Aorta (tissue), 5 donors: Measurements from ENCODE around the gene TPH1. TPM values are rescaled to one million over a fixed set of nuclear protein-coding genes. Genes with fewer than 3 reads are reported as not detected.
"Not testable (repeated sequence)": the region's sequence is repeated elsewhere in the genome, so short reads cannot be mapped to it uniquely, and the experiment has no call there.

ENCODE experiments used
- ATAC-seq: fragments of 200-7000 bp; cut with Tn5 transposase; one replicate; pipeline ENCODE4 v1.9.1; 2022; ENCODE audit warnings: moderate library complexity; ENCODE audit not compliant: low FRiP score
- DNase-seq, 2 donors: peaks; one replicate each; pipeline ENCODE4 v3.0.0-alpha.2; 2020
- H3K27ac ChIP-seq, 2 donors: one replicate each; pipeline ENCODE4 v1.5.1; 2013; ENCODE audit warnings: low read length in 2 of 2, mild to moderate bottlenecking in 2 of 2, moderate library complexity in 2 of 2, control low read depth in 1 of 2, inconsistent platforms in 1 of 2, low read depth in 1 of 2
- H3K27me3 ChIP-seq, 2 donors: one replicate each; pipeline ENCODE4 v1.6.1; 2013; ENCODE audit warnings: control low read depth in 1 of 2, low read length in 1 of 2, mild to moderate bottlenecking in 1 of 2, moderate library complexity in 1 of 2; ENCODE audit not compliant: insufficient read depth in 2 of 2, control insufficient read depth in 1 of 2
- H3K36me3 ChIP-seq, 2 donors: one replicate each; pipeline ENCODE4 v1.6.1; 2013; ENCODE audit warnings: control low read depth in 1 of 2, low read length in 1 of 2, mild to moderate bottlenecking in 1 of 2; ENCODE audit not compliant: insufficient read depth in 2 of 2, control insufficient read depth in 1 of 2
- H3K4me1 ChIP-seq, 2 donors: one replicate each; pipeline ENCODE4 v1.6.1; 2013; ENCODE audit warnings: low read length in 2 of 2, control low read depth in 1 of 2, mild to moderate bottlenecking in 1 of 2, moderate library complexity in 1 of 2; ENCODE audit not compliant: insufficient read depth in 2 of 2, control insufficient read depth in 1 of 2
- H3K4me3 ChIP-seq, 2 donors: one replicate each; pipeline ENCODE4 v1.5.1; 2013; ENCODE audit warnings: low read length in 2 of 2, control low read depth in 1 of 2, mild to moderate bottlenecking in 1 of 2
- H3K9me3 ChIP-seq: one replicate; pipeline ENCODE4 v1.6.1; 2013; ENCODE audit warnings: mild to moderate bottlenecking, low read length; ENCODE audit not compliant: control insufficient read depth
- WGBS, 2 donors: extraction: QIAGEN DNeasy Blood & Tissue Kit; methylation state at CpG; one replicate each; pipeline ENCODE4 v1.1.7; 2013; 5-methylcytosine and 5-hydroxymethylcytosine counted together
- intact Hi-C, 2 donors: fragments of 100-400 bp; cut with DNase I; formaldehyde crosslinking; loops; one replicate each; pipeline versions ENCODE4 v1.14.2 to v1.15.0; 2022
- polyA plus RNA-seq, 2 donors: library from polyadenylated mRNA; stranded (reverse); fragments of 200-250 nt; gene quantifications; one replicate each; pipeline ENCODE4 v1.2.3, GENCODE V29; 2013
- total RNA-seq, 2 donors: library from RNA; stranded (reverse); fragmentation: NEBNext Ultra II Directional; extraction: Animal tissue kit (Norgen Biotek cat#: 25700); gene quantifications; one replicate each; pipeline ENCODE4 v1.2.1, GENCODE V29; 2021
- donor health status: healthy with polysubstance abuse.
- donor health status: Bipolar disorder and iron deficiency.
- donor health status: DM: no; HTN: no; CAD: no.
- donor health status: DM: no; HTN: no; CAD: no.
- donor health status: DM: yes; HTN: yes; CAD: no.

TPH1 gene
- total and polyA plus RNA-seq, 4 donors, result 5.2 to 22.7 (median 17.5) TPM

DNA sequence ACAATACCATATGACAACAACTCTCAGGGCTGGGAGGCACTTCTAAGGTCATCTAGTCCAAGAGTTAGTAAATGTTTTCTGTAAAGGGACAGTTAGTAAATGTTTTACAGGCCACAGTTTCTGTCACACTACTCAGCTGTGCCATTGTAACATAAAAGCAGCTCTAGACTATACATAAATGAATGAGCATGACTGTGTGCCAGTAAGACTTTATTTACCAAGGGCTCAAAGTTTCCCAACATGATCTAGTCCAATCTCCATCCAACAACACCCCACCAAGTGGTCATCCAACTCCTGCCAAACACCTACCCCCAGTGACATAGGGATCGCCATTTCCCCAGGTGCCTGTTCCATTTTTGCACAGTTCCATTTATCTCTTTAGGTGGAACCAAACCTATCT lies 45.3 kb downstream of the TPH1 start:
- intact Hi-C loops, result no loop called here
- no peak overlapping the region for H3K27ac ChIP-seq
- H3K4me3 ChIP-seq, result no peak overlapping the region
- no peaks in the 10 kb centered on the region for H3K27me3 ChIP-seq
- H3K4me1 ChIP-seq, result no peaks in the 10 kb centered on the region
- H3K9me3 ChIP-seq, result no peaks in the 10 kb centered on the region
- WGBS, 2 donors, result 96 to 100% methylated on average over 1 of the region's 1 CpG
- ATAC-seq (no peak), DNase-seq (no peak)
- peaks cover 7 to 8% of the 10 kb centered on the region in 2 donors for H3K36me3 ChIP-seq

DNA sequence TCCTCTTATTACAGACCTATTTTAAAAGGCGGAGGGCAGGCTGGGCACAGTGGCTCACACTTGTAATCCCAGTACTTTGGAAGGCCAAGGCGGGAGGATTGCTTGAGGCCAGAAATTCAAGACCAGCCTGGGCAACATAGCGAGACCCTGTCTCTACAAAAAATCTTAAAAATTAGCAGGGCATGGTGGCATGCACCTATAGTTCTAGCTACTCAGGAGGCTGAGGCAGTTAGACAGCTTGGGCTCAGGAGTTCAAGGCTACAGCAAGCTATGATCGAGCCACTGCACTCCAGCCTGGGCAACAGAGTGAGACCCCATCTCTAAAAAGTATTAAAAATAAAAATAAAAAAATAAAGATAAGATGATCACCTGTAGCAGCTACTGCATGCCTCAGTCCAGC lies 45.9 kb downstream of the TPH1 start:
- H3K36me3 ChIP-seq, result not testable (repeated sequence)

More for the DNA sequence above, 45.9 kb downstream of the TPH1 start:
- H3K4me3 ChIP-seq, DNase-seq, ATAC-seq, H3K27ac ChIP-seq, H3K9me3 ChIP-seq, intact Hi-C loops, H3K4me1 ChIP-seq, H3K27me3 ChIP-seq: not testable (repeated sequence)
- 97 to 100% methylated on average over 4 of the region's 4 CpGs for WGBS, 2 donors

Other genes starting within 250 kb of the TPH1 start
- gene SERGEF, start 33.2 kb downstream of the TPH1 start, total RNA-seq, result 10 to 100 TPM; 43.1 to 48.3 TPM
- 100 to 1,000 TPM in 1 of 2 donors, 10 to 100 TPM in 1; 97.3 to 137 TPM for gene SERGEF, start 33.2 kb downstream of the TPH1 start, polyA plus RNA-seq
- 10 to 100 TPM in 1 of 2 donors, 1 to 10 TPM in 1; 9.3 to 15.8 TPM for gene SAAL1, start 59.8 kb upstream of the TPH1 start, total RNA-seq
- 10 to 100 TPM in 1 of 2 donors, 1 to 10 TPM in 1; 4.0 to 15.7 TPM for gene SAAL1, start 59.8 kb upstream of the TPH1 start, polyA plus RNA-seq
- gene MRGPRX3, start 86.3 kb upstream of the TPH1 start, total RNA-seq, result not detected
- gene MRGPRX3, start 86.3 kb upstream of the TPH1 start, polyA plus RNA-seq, result not detected
- not detected for gene MRGPRX4, start 126.6 kb upstream of the TPH1 start, total RNA-seq
- gene MRGPRX4, start 126.6 kb upstream of the TPH1 start, polyA plus RNA-seq, result not detected
- gene SAA4, start 190.5 kb upstream of the TPH1 start, total RNA-seq, result under 1 TPM in 1 of 2 donors, not detected in 1; 0.84 TPM
- 1 to 10 TPM in 1 of 2 donors, not detected in 1; 2.1 TPM for gene SAA4, start 190.5 kb upstream of the TPH1 start, polyA plus RNA-seq
- gene SAA2, start 202.4 kb upstream of the TPH1 start, total RNA-seq, result 10 to 100 TPM; 21.8 to 26.3 TPM
- 1 to 10 TPM in 1 of 2 donors, not detected in 1; 1.3 TPM for gene SAA2, start 202.4 kb upstream of the TPH1 start, polyA plus RNA-seq
- 100 to 1,000 TPM in 1 of 2 donors, 10 to 100 TPM in 1; 69.0 to 161 TPM for gene SAA1, start 220.0 kb upstream of the TPH1 start, total RNA-seq
- gene SAA1, start 220.0 kb upstream of the TPH1 start, polyA plus RNA-seq, result 10 to 100 TPM in 1 of 2 donors, 1 to 10 TPM in 1; 6.5 to 12.3 TPM